HG02884 (cell line): ENCODE results near the gene GABRR2.
"Not testable (repeated sequence)": the region's sequence is repeated elsewhere in the genome, so short reads cannot be mapped to it uniquely, and the experiment has no call there.

Source experiments
- ATAC-seq: cut with Tn5 transposase; IDR thresholded peaks from one replicate; pipeline ENCODE4 v1.9.1; 2021; ENCODE audit warnings: mild to moderate bottlenecking, moderate library complexity; ENCODE audit not compliant: unreplicated experiment

GABRR2 gene

GRCh38 chr6:89328976-89329375 lies 13.9 kb upstream of the GABRR2 start:
- no peak for ATAC-seq

GRCh38 chr6:89324304-89324703 lies 9.2 kb upstream of the GABRR2 start:
- ATAC-seq, result no peak

GRCh38 chr6:89323511-89323971 lies 8.4 kb upstream of the GABRR2 start:
- ATAC-seq, result no peak

GRCh38 chr6:89321131-89321970 lies 6.3 kb upstream of the GABRR2 start:
- ATAC-seq, result peak; percentile 53

- no peak for ATAC-seq
Measured at GRCh38 chr6:89320012-89320559, 5.0 kb upstream of the GABRR2 start.

DNA sequence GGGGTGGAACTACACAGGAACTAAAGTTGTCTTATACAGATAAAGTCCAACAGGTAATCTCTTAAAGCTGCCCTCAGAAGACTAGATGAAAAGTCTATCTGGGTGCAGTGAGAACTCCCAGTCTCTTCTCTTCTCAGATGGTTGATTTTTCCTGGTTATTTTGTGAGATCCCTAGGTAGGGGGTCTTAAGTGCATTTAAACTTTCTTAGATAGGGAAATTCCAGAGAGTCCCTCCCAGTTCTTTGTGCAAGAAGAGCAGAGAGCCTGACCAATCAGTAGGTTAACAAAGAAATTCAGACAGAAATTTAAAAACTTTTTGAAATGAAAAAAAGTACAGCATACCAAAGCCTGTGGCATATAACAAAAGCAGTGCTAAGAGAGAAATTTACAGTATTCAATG lies 2.0 kb upstream of the GABRR2 start:
- ATAC-seq, result no peak

GRCh38 chr6:89314692-89315091 lies 407 bp downstream of the GABRR2 start:
- ATAC-seq, result no peak

- no peak for ATAC-seq
Measured at GRCh38 chr6:89313006-89313405, 2.1 kb downstream of the GABRR2 start.

GRCh38 chr6:89311853-89312531 lies 3.1 kb downstream of the GABRR2 start:
- ATAC-seq, result no peak

GRCh38 chr6:89311530-89311852 lies 3.6 kb downstream of the GABRR2 start:
- ATAC-seq, result no peak

DNA sequence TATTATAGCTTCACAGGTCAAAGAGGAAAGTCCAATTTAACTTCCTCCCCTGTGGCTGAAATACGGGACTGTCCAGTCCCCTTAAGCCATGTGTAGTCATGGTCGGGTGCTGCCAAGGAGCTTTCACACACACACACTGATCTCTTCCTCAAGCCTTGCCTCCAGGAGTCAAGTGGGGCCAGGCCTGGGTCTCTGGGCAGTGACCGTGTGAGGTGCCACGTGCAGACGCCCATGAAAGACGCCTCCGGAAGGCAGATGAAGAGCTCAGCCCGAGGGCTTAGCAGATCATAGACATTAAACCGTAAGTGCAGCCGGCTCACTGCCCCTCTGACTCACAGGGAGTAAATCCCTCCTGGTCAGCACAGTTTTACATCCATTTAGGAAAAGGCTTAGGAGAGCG lies 4.2 kb downstream of the GABRR2 start:
- no peak for ATAC-seq

GRCh38 chr6:89308525-89309395 lies 6.3 kb downstream of the GABRR2 start:
- ATAC-seq, result no peak

DNA sequence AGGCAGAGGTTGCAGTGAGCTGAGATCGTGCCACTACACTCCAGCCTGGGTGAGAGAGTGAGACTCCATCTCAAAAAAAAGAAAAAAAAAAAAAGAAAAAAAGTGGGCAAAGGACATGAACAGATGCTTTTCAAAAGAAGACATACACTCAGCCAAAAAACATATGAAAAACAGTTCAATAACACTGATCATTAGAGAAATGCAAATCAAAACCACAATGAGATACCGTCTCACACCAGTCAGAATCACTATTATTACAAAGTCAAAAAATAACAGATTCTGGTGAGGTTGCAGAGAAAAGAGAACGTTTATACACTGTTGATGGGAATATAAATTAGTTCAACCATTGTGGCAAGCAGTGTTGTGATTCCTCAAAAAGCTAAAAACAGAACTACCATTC lies 10.6 kb downstream of the GABRR2 start:
- ATAC-seq, result not testable (repeated sequence)

- ATAC-seq, result no peak
Measured at GRCh38 chr6:89302936-89303335, 12.2 kb downstream of the GABRR2 start.

DNA sequence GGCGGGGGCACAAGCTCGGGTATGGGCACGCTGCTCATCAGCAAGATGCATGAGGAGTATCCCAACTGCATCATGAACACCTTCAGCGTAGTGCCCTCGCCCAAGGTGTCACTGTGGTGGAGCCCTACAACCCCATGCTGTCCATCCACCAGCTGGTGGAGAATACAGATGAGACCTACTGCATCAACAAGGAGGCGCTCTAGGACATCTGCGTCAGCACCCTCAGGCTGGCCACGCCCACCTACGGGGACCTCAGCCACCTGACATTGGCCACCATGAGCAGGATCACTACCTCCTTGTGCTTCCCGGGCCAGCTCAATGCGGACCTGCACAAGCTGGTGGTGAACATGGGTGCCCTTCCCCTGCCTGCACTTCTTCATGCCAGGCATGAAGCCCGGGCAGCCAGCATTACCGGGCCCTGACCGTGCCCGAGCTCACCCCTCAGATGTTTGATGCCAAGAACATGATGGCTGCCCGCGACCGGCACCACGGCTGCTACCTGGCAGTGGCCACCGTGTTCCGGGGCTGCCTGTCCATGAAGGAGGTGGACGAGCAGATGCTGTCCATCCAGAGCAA lies 12.8 kb downstream of the GABRR2 start:
- no peak for ATAC-seq

DNA sequence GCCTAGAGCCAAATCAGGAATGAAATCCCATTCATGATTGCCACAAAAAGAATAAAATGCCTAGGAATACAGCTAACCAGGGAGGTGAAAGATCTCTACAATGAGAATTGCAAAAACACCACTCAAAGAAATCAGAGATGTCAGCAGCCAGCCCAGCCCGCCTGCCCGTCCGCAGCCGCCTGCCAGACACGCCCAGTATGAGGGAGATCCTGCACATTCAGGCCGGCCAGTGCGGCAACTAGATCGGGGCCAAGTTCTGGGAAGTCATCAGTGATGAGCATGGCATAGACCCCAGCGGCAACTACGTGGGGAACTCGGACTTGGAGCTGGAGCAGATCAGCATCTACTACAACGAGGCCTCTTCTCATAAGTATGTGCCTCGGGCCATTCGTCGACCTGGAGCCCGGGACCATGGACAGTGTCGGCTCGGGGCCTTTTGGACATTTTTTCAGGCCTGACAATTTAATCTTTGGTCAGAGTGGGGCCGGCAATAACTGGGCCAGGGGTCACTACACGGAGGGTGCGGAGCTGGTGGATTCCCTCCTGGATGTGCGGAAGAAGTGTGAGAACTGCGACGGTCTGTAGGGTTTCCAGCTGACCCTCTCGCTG lies 13.4 kb downstream of the GABRR2 start:
- no peak for ATAC-seq

DNA sequence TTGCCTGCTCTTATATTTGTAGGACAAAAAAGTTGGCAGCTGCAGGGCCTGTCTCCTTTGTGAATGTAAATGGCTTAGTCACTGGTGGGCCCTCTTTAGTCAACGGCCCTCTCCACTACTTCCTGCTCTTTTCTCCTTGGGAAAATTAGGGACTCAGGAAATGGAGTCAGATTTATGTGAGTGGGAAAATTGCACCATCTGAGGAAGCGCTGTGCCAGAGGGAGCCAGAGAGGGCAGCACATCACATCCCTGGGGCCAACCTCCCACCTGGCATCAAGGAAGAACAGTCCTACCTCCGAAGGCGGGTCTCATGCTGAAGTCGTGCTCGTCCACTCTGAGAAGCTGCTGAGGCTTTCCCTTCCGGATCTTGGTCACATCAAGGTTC lies 15.6 kb downstream of the GABRR2 start:
- no peak for ATAC-seq

DNA sequence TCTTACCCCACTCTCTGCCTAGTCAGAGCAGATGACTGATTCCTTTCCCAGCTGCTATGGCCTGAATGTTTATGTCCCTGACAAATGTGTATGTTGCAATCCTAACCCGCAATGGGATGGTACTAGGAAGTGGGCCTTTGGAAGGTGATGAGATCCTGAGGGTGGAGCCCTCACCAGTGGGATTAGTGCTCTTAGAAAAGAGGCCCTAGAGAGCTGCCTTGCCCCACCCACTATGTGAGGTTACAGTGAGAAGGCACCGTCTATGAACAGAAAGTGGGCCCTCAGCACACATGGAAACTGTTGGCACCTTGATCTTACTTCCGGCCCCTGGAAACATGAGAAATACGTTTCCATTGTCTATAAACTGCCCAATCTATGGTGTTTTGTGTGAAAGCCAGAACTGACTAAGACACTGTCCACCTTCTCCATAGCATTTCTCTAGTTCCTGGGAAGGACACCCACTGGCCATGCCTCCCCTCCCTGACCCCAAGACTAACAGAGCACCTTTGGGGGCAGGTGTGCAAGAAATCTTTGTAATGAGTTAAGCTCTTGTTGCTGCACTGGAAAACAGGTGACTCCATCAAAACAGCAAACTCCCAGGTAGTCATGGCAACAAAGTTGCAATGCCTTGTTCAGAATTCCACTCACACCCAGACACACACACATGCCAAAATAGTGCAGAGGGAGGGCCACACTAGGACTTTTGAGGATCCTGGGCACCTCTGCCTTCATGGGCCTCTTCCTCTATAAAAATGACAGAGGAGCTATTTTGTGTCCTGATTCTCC lies 16.2 kb downstream of the GABRR2 start:
- ATAC-seq, result no peak

- ATAC-seq, result peak; percentile 89
Measured at GRCh38 chr6:89297695-89298351, 17.3 kb downstream of the GABRR2 start.
